ENCODE data around the gene GNB3. TPM values are rescaled to one million over a fixed set of nuclear protein-coding genes. Genes with fewer than 3 reads are reported as not detected.

Gene GNB3
- total RNA-seq, 2 experiments from 2014 or later: 5.0 to 23.7 TPM

DNA sequence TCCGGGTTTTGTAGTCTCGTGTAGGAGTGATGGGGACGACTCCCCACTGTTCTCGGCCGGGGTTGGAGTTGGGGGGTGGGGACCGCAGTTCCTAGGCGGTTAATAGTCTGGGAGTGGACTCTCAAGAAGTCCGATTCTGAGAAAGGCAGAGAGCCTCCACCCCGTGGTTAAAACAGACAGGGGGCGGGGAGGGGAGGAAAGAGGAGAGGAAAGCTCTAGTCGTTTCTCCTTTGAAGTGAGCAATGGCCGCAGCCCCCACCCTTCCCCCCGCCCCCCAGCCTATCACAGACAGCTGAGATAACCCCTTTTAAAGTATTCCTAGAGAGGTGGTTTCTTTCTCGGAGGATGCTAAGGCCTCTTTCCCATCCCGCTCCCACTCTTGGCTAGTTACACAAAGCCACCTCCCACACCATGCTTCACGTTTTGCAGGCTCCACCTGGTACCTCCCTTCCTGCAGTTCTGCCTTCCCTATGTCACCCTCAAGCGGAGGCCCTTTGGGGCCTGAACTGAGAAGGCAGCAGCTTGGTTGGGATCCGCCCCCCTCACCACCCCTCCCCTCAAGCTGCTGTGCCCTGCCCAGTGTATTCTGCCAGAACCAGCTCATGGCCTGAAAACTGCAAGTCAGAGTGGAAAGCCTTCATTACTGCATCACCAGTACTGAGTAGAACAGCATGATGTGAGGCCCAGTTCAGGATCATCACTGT lies 12.1 kb downstream of the GNB3 start:
- H3K79me2 ChIP-seq (ENCODE audit: insufficient read depth, low read depth, low read length): peaks cover 47% of the 10 kb centered on the region

DNA sequence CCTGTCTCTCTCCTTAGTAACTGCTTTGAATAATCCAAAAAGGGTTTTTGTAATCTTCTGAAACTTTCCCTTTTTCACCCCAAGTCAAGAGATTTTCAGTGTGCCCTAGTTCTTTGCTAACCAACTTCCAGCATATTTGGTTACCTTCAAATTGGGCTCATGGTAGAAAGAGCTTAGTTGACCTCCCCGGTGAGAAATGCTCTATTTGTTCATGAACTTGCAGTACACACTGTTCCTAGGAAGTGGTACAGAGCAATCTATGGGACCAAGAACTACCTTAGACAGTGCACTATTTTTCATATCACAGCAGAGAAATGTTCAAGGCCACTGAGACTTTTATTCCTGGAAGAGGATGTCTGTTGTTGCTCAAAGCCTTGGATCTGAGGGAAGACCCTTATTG lies 12.9 kb downstream of the GNB3 start:
- Histone ChIP-seq H3K9me2 (ENCODE audit: insufficient read depth, low read length) (no peaks in the 10 kb centered on the region), H3K79me2 (ENCODE audit: insufficient read depth, low read depth, low read length) (peaks cover 47% of the 10 kb centered on the region), H3K4me1 (ENCODE audit: insufficient read depth, low read length, poor library complexity, severe bottlenecking) (peaks cover 31% of the 10 kb centered on the region), H4K20me1 (ENCODE audit: insufficient read depth, low read length) (peaks cover 6% of the 10 kb centered on the region), H3K36me3 (ENCODE audit: insufficient read depth, low read length) (peaks cover 67% of the 10 kb centered on the region), H2AFZ (ENCODE audit: low read length) (no peak overlapping the region), H3K4me3 (ENCODE audit: low read depth, low read length, poor library complexity, severe bottlenecking) (peak overlapping the region; percentile 93), H3K4me2 (ENCODE audit: low read length) (peak overlapping the region; percentile 99), H3K27ac (ENCODE audit: low read depth, low read length, poor library complexity, severe bottlenecking) (no peak overlapping the region), H3K9me3 (ENCODE audit: low read length) (no peaks in the 10 kb centered on the region)
- no peak for DNase-seq (ENCODE audit: low spot score)
- intact Hi-C loops (cut with micrococcal nuclease; ENCODE audit: unreplicated experiment): loop anchor here (5.0 kb wide), 1 partner anchor 119 kb away; the partner anchor contains the start of genes EMG1 and PHB2
- BruUV-seq (replicated peaks): no TSS peak
- ChIA-PET CTCF (ENCODE audit: unreplicated experiment) (interaction anchor here (1.6 kb wide), 1 partner anchor 14 kb away, joined by 6 read pairs; the partner anchor contains the start of gene TPI1), POLR2A (interaction anchor here (0.6 to 6.0 kb wide), 8 partner anchors 13 to 307 kb away, joined by 3 to 101 read pairs (median 4); partner anchors contain the start of genes COPS7A, GNB3, MLF2 and TPI1)
- no peak for TF ChIP-seq EZH2phosphoT487 (IDR thresholded peaks at IDR 0.05; ENCODE audit: borderline replicate concordance, low read depth, low read length)
- TF ChIP-seq, protein P1, sequence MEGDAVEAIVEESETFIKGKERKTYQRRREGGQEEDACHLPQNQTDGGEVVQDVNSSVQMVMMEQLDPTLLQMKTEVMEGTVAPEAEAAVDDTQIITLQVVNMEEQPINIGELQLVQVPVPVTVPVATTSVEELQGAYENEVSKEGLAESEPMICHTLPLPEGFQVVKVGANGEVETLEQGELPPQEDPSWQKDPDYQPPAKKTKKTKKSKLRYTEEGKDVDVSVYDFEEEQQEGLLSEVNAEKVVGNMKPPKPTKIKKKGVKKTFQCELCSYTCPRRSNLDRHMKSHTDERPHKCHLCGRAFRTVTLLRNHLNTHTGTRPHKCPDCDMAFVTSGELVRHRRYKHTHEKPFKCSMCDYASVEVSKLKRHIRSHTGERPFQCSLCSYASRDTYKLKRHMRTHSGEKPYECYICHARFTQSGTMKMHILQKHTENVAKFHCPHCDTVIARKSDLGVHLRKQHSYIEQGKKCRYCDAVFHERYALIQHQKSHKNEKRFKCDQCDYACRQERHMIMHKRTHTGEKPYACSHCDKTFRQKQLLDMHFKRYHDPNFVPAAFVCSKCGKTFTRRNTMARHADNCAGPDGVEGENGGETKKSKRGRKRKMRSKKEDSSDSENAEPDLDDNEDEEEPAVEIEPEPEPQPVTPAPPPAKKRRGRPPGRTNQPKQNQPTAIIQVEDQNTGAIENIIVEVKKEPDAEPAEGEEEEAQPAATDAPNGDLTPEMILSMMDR (conservative IDR thresholded peaks at IDR 0.05; ENCODE audit: low read length): no peak

More for the DNA sequence above, 12.1 kb downstream of the GNB3 start:
- POLR2A ChIA-PET: interaction anchor here (0.6 to 6.0 kb wide), 20 partner anchors 9 to 319 kb away, joined by 3 to 101 read pairs (median 4); partner anchors contain the start of genes COPS7A, ENO2, GAPDH and GNB3
- CTCF ChIA-PET (ENCODE audit: unreplicated experiment): interaction anchor here (0.9 to 2.8 kb wide), 4 partner anchors 11 to 107 kb away, joined by 4 to 14 read pairs (median 6); partner anchors contain the start of genes GNB3 and TPI1
- peak overlapping the region; percentile 99 for H3K4me2 ChIP-seq (ENCODE audit: low read length)
- peaks cover 67% of the 10 kb centered on the region for H3K36me3 ChIP-seq (ENCODE audit: insufficient read depth, low read length)
- peak overlapping the region; percentile 93 for H3K4me3 ChIP-seq (ENCODE audit: low read depth, low read length, poor library complexity, severe bottlenecking)
- no peaks in the 10 kb centered on the region for H3K9me3 ChIP-seq (ENCODE audit: low read length)
- H4K20me1 ChIP-seq (ENCODE audit: insufficient read depth, low read length): peaks cover 6% of the 10 kb centered on the region
- no peak for TF ChIP-seq EZH2phosphoT487 (IDR thresholded peaks at IDR 0.05; ENCODE audit: borderline replicate concordance, low read depth, low read length)
- TF ChIP-seq, protein P1 (conservative IDR thresholded peaks at IDR 0.05; ENCODE audit: low read length): no peak
- BruUV-seq (replicated peaks): no TSS peak
- peak overlapping the region; percentile 30 for H3K27ac ChIP-seq (ENCODE audit: low read depth, low read length, poor library complexity, severe bottlenecking)
- peaks cover 35% of the 10 kb centered on the region for H3K4me1 ChIP-seq (ENCODE audit: insufficient read depth, low read length, poor library complexity, severe bottlenecking)
- intact Hi-C loops (cut with micrococcal nuclease; ENCODE audit: unreplicated experiment): loop anchor here (1.0 to 5.0 kb wide), 3 partner anchors 14 to 119 kb away; partner anchors contain the start of genes EMG1, PHB2, SPSB2 and TPI1
- H3K9me2 ChIP-seq (ENCODE audit: insufficient read depth, low read length): no peaks in the 10 kb centered on the region
- DNase-seq (ENCODE audit: low spot score): peak; percentile 52
- no peak overlapping the region for H2AFZ ChIP-seq (ENCODE audit: low read length)
